K562 (cell line): ENCODE measurements around the gene PRR35. TPM values are rescaled to one million over a fixed set of nuclear protein-coding genes. Genes with fewer than 3 reads are reported as not detected.

Source experiments
- AFF1 ChIP-seq, 2 experiments: fragments of 450-650 bp; IDR thresholded peaks; 2 replicates each; pipeline ENCODE4 v1.6.1; 2018; ENCODE audit warnings: mild to moderate bottlenecking in 2 of 2, low read depth in 1 of 2; ENCODE audit not compliant: partially characterized antibody in 2 of 2
- OTX1 ChIP-seq: fragments of 450-650 bp; formaldehyde crosslinking; IDR thresholded peaks from 2 replicates; pipeline ENCODE4 v1.4.0; 2022; ENCODE audit warnings: mild to moderate bottlenecking
- PHF20 ChIP-seq: fragments of 450-650 bp; IDR thresholded peaks from 2 replicates; pipeline ENCODE4 v1.6.1; 2018; ENCODE audit not compliant: partially characterized antibody
- ZBTB12 ChIP-seq: fragments of 250-450 bp; sonication (Bioruptor Pico); IDR thresholded peaks from 2 replicates; pipeline ENCODE4 v1.4.0; 2020
- ZNF133 ChIP-seq: fragments of 250-450 bp; sonication (Bioruptor Pico); IDR thresholded peaks from 2 replicates; pipeline ENCODE4 v1.4.0; 2020; ENCODE audit warnings: mild to moderate bottlenecking
- polyA plus RNA-seq, 8 experiments: library from polyadenylated mRNA; depleted of rRNA in 4 of 8; stranded (reverse) in 5 of 8; unstranded in 3 of 8; fragments of >200 nt; fragmentation: Nextera tagmentation in 2 of 8; fragmentation: Illumina TruSeq in 1 of 8; extraction: Ambion mirVana in 2 of 8; extraction: Trizol in 1 of 8; gene quantifications; 2 replicates each; pipeline versions ENCODE4 v1.2.1 to v1.2.3, GENCODE V29; 2011 to 2014; ENCODE audit warnings: inconsistent platforms in 1 of 8, missing spikeins in 1 of 8
- total RNA-seq, 7 experiments: library from RNA; depleted of rRNA in 6 of 7; stranded (reverse); fragments of >200 nt in 6 of 7; fragmentation: Illumina TruSeq in 2 of 7; extraction: Trizol in 2 of 7; gene quantifications; 2 replicates each; pipeline versions ENCODE4 v1.2.1 to v1.2.3, GENCODE V29; 2011 to 2021; ENCODE audit warnings: low replicate concordance in 1 of 7

Gene PRR35
- total and polyA plus RNA-seq, 9 of the 15 experiments (the other 6 are each of a cell fraction or from before 2014, with no cell fraction given): 0.17 to 0.45 (median 0.21) TPM; not detected in 5

GRCh38 chr16:566475-567372, 6.5 kb downstream of the PRR35 start, which contains the start of gene NHLRC4 (continued):
- no peak for TF ChIP-seq ZNF133 (CRISPR knock-in tag)
- no peak for TF ChIP-seq PHF20
- no peak for TF ChIP-seq OTX1 (CRISPR knock-in tag)
- peak in 1 of 2 experiments; percentile 21 for TF ChIP-seq AFF1 (IDR thresholded peaks at IDR 0.05; ENCODE audit: low read depth in 1 of 2, partially characterized antibody in 2 of 2)
- TF ChIP-seq ZBTB12 (CRISPR knock-in tag): no peak
